Neuronal stem cell (in vitro differentiated cells): ENCODE data around the gene ARHGEF12.

Experiments
- DNase-seq: peaks from one replicate; pipeline ENCODE4 v3.0.0-alpha.2; 2013; ENCODE audit warnings: low spot score
- H2AFZ ChIP-seq: one replicate; pipeline ENCODE4 v1.6.1; 2013; ENCODE audit warnings: mild to moderate bottlenecking, low read length, inconsistent platforms
- H2AK5ac ChIP-seq: 2 replicates; pipeline ENCODE4 v1.6.1; 2013; ENCODE audit warnings: low read depth, mild to moderate bottlenecking, inconsistent platforms, low read length, moderate library complexity, mixed read lengths
- H2BK120ac ChIP-seq: 2 replicates; pipeline ENCODE4 v1.6.1; 2013; ENCODE audit warnings: low read depth, mild to moderate bottlenecking, inconsistent platforms, low read length, moderate library complexity, mixed read lengths
- H2BK12ac ChIP-seq: one replicate; pipeline ENCODE4 v1.6.1; 2013; ENCODE audit warnings: low read length, inconsistent platforms
- H2BK15ac ChIP-seq: 2 replicates; pipeline ENCODE4 v1.6.1; 2013; ENCODE audit warnings: mild to moderate bottlenecking, low read length, inconsistent platforms, mixed read lengths
- H2BK5ac ChIP-seq: one replicate; pipeline ENCODE4 v1.6.1; 2013; ENCODE audit warnings: inconsistent platforms, mild to moderate bottlenecking, low read length, moderate library complexity
- H3K14ac ChIP-seq: one replicate; pipeline ENCODE4 v1.6.1; 2013; ENCODE audit warnings: low read length, inconsistent platforms
- H3K18ac ChIP-seq: 2 replicates; pipeline ENCODE4 v1.6.1; 2013; ENCODE audit warnings: low read length, inconsistent platforms
- H3K23ac ChIP-seq: 2 replicates; pipeline ENCODE4 v1.6.1; 2013; ENCODE audit warnings: low read depth, mild to moderate bottlenecking, mixed read lengths, low read length, inconsistent platforms; ENCODE audit not compliant: poor library complexity
- H3K27ac ChIP-seq: replicated peaks from 3 replicates; pipeline ENCODE4 v1.5.1; 2013; ENCODE audit warnings: low read length, inconsistent platforms
- H3K27me3 ChIP-seq, 3 experiments: 2 replicates each; pipeline ENCODE4 v1.6.1; 2013; ENCODE audit warnings: low read length in 3 of 3, mild to moderate bottlenecking in 2 of 3, inconsistent platforms in 1 of 3, low read depth in 1 of 3, mixed read lengths in 1 of 3, moderate library complexity in 1 of 3; ENCODE audit not compliant: control insufficient read depth in 3 of 3, insufficient read depth in 3 of 3
- H3K36me3 ChIP-seq, 2 donors: replicated peaks in 1 of 2; 2 replicates each; pipeline ENCODE4 v1.6.1; 2013; ENCODE audit warnings: low read length in 2 of 2; ENCODE audit not compliant: control insufficient read depth in 2 of 2, insufficient read depth in 2 of 2
- H3K4ac ChIP-seq: 2 replicates; pipeline ENCODE4 v1.6.1; 2013; ENCODE audit warnings: inconsistent platforms, mild to moderate bottlenecking, low read length, moderate library complexity
- H3K4me1 ChIP-seq, 2 donors: 1 replicate in 1 of 2; 2 replicates in 1 of 2; pipeline ENCODE4 v1.6.1; 2013; ENCODE audit warnings: low read length in 2 of 2, low read depth in 1 of 2; ENCODE audit not compliant: control insufficient read depth in 2 of 2, insufficient read depth in 1 of 2
- H3K4me2 ChIP-seq: one replicate; pipeline ENCODE4 v1.6.1; 2013; ENCODE audit warnings: mild to moderate bottlenecking, low read length, inconsistent platforms; ENCODE audit not compliant: insufficient read depth, poor library complexity, severe bottlenecking
- H3K4me3 ChIP-seq, 2 donors: 2 replicates each; pipeline ENCODE4 v1.5.1; 2013; ENCODE audit warnings: low read length in 2 of 2, mild to moderate bottlenecking in 2 of 2, inconsistent platforms in 1 of 2, moderate library complexity in 1 of 2
- H3K79me1 ChIP-seq: one replicate; pipeline ENCODE4 v1.6.1; 2013; ENCODE audit warnings: low read depth, mild to moderate bottlenecking, inconsistent platforms, low read length, moderate library complexity
- H3K9ac ChIP-seq: one replicate; pipeline ENCODE4 v1.6.1; 2013; ENCODE audit warnings: mild to moderate bottlenecking, low read depth, low read length, inconsistent platforms; ENCODE audit not compliant: poor library complexity
- H3K9me3 ChIP-seq, 2 donors: replicated peaks in 1 of 2; 2 replicates each; pipeline versions ENCODE3 to v1.6.1; 2013; ENCODE audit warnings: low read length in 2 of 2, mild to moderate bottlenecking in 2 of 2, inconsistent platforms in 1 of 2, low read depth in 1 of 2, mixed read lengths in 1 of 2, moderate library complexity in 1 of 2; ENCODE audit not compliant: control insufficient read depth in 2 of 2, insufficient read depth in 1 of 2
- H4K8ac ChIP-seq: one replicate; pipeline ENCODE4 v1.6.1; 2013; ENCODE audit warnings: low read depth, mild to moderate bottlenecking, inconsistent platforms, low read length, moderate library complexity
- H4K91ac ChIP-seq: one replicate; pipeline ENCODE4 v1.6.1; 2013; ENCODE audit warnings: low read length, low read depth, mild to moderate bottlenecking, inconsistent platforms; ENCODE audit not compliant: poor library complexity
- WGBS, 2 donors: extraction: QIAGEN DNeasy Blood & Tissue Kit; methylation state at CpG; one replicate each; pipeline ENCODE4 v1.1.7; 2013; ENCODE audit warnings: missing lambda C conversion rate in 2 of 2, mixed read lengths in 1 of 2; ENCODE audit not compliant: insufficient read length in 2 of 2, insufficient replicate concordance in 1 of 2; ENCODE audit errors: extremely low coverage in 2 of 2; 5-methylcytosine and 5-hydroxymethylcytosine counted together

Gene ARHGEF12

GRCh38 chr11:120298461-120298860 lies 37.8 kb upstream of the ARHGEF12 start:
- Histone ChIP-seq H4K91ac (no peak overlapping the region), H3K14ac (no peak overlapping the region), H3K23ac (no peak overlapping the region), H3K9ac (no peak overlapping the region), H2BK12ac (no peak overlapping the region), H3K18ac (peak overlapping the region; percentile 2), H3K4me2 (no peak overlapping the region), H3K4me3 (no peak overlapping the region), H2BK120ac (no peak overlapping the region), H3K4ac (no peak overlapping the region), H3K27me3 (peaks cover 0 to 45% (median 0%) of the 10 kb centered on the region in 3 experiments), H2BK15ac (no peak overlapping the region), H3K27ac (no peak overlapping the region), H4K8ac (no peak overlapping the region), H3K4me1 (peaks cover 0 to 2% of the 10 kb centered on the region in 2 donors), H3K36me3 (no peaks in the 10 kb centered on the region), H3K9me3 (no peaks in the 10 kb centered on the region), H2AFZ (no peak overlapping the region), H3K79me1 (no peaks in the 10 kb centered on the region), H2AK5ac (no peak overlapping the region), H2BK5ac (no peak overlapping the region)
- WGBS, 2 donors, result no CpG with 5 or more reads among the region's 5 CpGs
- no peak for DNase-seq

GRCh38 chr11:120302001-120302805 lies 34.0 kb upstream of the ARHGEF12 start:
- no CpG with 5 or more reads among the region's 6 CpGs for whole genome bisulfite sequencing, 2 donors
- Histone ChIP-seq H2BK15ac (peak overlapping the region; percentile 18), H2BK120ac (no peak overlapping the region), H3K9ac (no peak overlapping the region), H3K4me3 (no peak overlapping the region), H2AFZ (no peak overlapping the region), H3K4me1 (peaks cover 4 to 5% of the 10 kb centered on the region in 2 donors), H3K18ac (peak overlapping the region; percentile 6), H2AK5ac (no peak overlapping the region), H2BK12ac (peak overlapping the region; percentile 61), H3K27me3 (peaks cover 0 to 41% (median 0%) of the 10 kb centered on the region in 3 experiments), H3K4ac (no peak overlapping the region), H3K14ac (no peak overlapping the region), H3K27ac (no peak overlapping the region), H3K36me3 (no peaks in the 10 kb centered on the region), H3K79me1 (no peaks in the 10 kb centered on the region), H4K8ac (no peak overlapping the region), H3K9me3 (no peaks in the 10 kb centered on the region), H2BK5ac (no peak overlapping the region), H3K23ac (no peak overlapping the region), H3K4me2 (no peak overlapping the region), H4K91ac (no peak overlapping the region)
- DNase-seq, result no peak

GRCh38 chr11:120303004-120303637 lies 33.1 kb upstream of the ARHGEF12 start:
- Histone ChIP-seq H3K9me3 (no peaks in the 10 kb centered on the region), H2AFZ (no peak overlapping the region), H2AK5ac (no peak overlapping the region), H3K27me3 (peaks cover 0 to 35% (median 0%) of the 10 kb centered on the region in 3 experiments), H3K4me3 (no peak overlapping the region), H2BK15ac (no peak overlapping the region), H3K79me1 (no peaks in the 10 kb centered on the region), H4K8ac (no peak overlapping the region), H3K9ac (no peak overlapping the region), H3K23ac (no peak overlapping the region), H3K18ac (peak overlapping the region; percentile 30), H2BK12ac (no peak overlapping the region), H4K91ac (no peak overlapping the region), H3K36me3 (no peaks in the 10 kb centered on the region), H3K4me2 (no peak overlapping the region), H2BK5ac (no peak overlapping the region), H2BK120ac (no peak overlapping the region), H3K4ac (no peak overlapping the region), H3K14ac (no peak overlapping the region), H3K27ac (no peak overlapping the region), H3K4me1 (peaks cover 6 to 8% of the 10 kb centered on the region in 2 donors)
- no CpG with 5 or more reads among the region's 3 CpGs for WGBS, 2 donors
- peak; percentile 78 for DNase-seq

- H3K9me3 ChIP-seq, result no peaks in the 10 kb centered on the region
- H2BK120ac ChIP-seq, result no peak overlapping the region
- H2BK12ac ChIP-seq, result no peak overlapping the region
- H3K4me3 ChIP-seq, result no peak overlapping the region
- no peak overlapping the region for H3K4ac ChIP-seq
- H2BK5ac ChIP-seq, result no peak overlapping the region
- H2AK5ac ChIP-seq, result no peak overlapping the region
- H3K27ac ChIP-seq, result no peak overlapping the region
- no peak overlapping the region for H3K14ac ChIP-seq
- no peak overlapping the region for H4K91ac ChIP-seq
- H4K8ac ChIP-seq, result no peak overlapping the region
- no peaks in the 10 kb centered on the region for H3K36me3 ChIP-seq
- no peak overlapping the region for H2AFZ ChIP-seq
- H3K9ac ChIP-seq, result no peak overlapping the region
- peaks cover 0 to 31% (median 0%) of the 10 kb centered on the region in 3 experiments for H3K27me3 ChIP-seq
- DNase-seq, result no peak
- H3K18ac ChIP-seq, result no peak overlapping the region
- no peak overlapping the region for H3K4me2 ChIP-seq
- H2BK15ac ChIP-seq, result no peak overlapping the region
- no peak overlapping the region for H3K23ac ChIP-seq
- H3K79me1 ChIP-seq, result no peaks in the 10 kb centered on the region
- peaks cover 6 to 8% of the 10 kb centered on the region in 2 donors for H3K4me1 ChIP-seq
Observed at GRCh38 chr11:120304526-120304925, 31.7 kb upstream of the ARHGEF12 start.
